Kidney epithelial cell (primary cell): ENCODE measurements around the gene MRPL43. TPM values are rescaled to one million over a fixed set of nuclear protein-coding genes. Genes with fewer than 3 reads are reported as not detected.

Experiments used
- DNase-seq: peaks from one replicate; pipeline ENCODE4 v3.0.0-alpha.2; 2010; ENCODE audit warnings: low read depth
- H3K27me3 ChIP-seq: 2 replicates; pipeline ENCODE4 v1.6.0; 2011; ENCODE audit warnings: low read length; ENCODE audit not compliant: control insufficient read depth, insufficient read depth
- H3K36me3 ChIP-seq: 2 replicates; pipeline ENCODE4 v1.5.1; 2011; ENCODE audit warnings: low read length; ENCODE audit not compliant: control insufficient read depth, insufficient read depth
- H3K4me3 ChIP-seq: 2 replicates; pipeline ENCODE4 v1.5.1; 2011; ENCODE audit warnings: low read depth, mild to moderate bottlenecking, control low read depth, low read length
- CTCF ChIP-seq: IDR thresholded peaks from 2 replicates; pipeline ENCODE4 v1.5.1; 2011; ENCODE audit warnings: mild to moderate bottlenecking, moderate library complexity, low read length, control low read depth, inconsistent platforms; ENCODE audit not compliant: insufficient read depth, poor library complexity, severe bottlenecking
- total RNA-seq: library from RNA; depleted of rRNA; stranded (reverse); fragments of >200 nt; gene quantifications from 2 replicates; pipeline ENCODE4 v1.2.3, GENCODE V29; 2015

MRPL43 gene
- total RNA-seq, 1 donor from 2014 or later = 92.3 TPM

- H3K4me3 ChIP-seq = peak overlapping the region; percentile 90
- DNase-seq = no peak
- H3K36me3 ChIP-seq = peaks cover 2% of the 10 kb centered on the region
- TF ChIP-seq CTCF = no peak
- no peaks in the 10 kb centered on the region for H3K27me3 ChIP-seq
Measured at GRCh38 chr10:100998183-100998990, 11.1 kb upstream of the MRPL43 start.

GRCh38 chr10:100997360-100998182 lies 10.3 kb upstream of the MRPL43 start:
- DNase-seq = no peak
- H3K36me3 ChIP-seq = no peaks in the 10 kb centered on the region
- no peaks in the 10 kb centered on the region for H3K27me3 ChIP-seq
- peak; percentile 95 for TF ChIP-seq CTCF
- peak overlapping the region; percentile 90 for H3K4me3 ChIP-seq

- peak overlapping the region; percentile 90 for H3K4me3 ChIP-seq
- no peaks in the 10 kb centered on the region for H3K36me3 ChIP-seq
- no peaks in the 10 kb centered on the region for H3K27me3 ChIP-seq
- DNase-seq = no peak
- no peak for TF ChIP-seq CTCF
Measured at GRCh38 chr10:100996678-100997359, 9.5 kb upstream of the MRPL43 start.

GRCh38 chr10:100995181-100995580 lies 7.9 kb upstream of the MRPL43 start:
- H3K27me3 ChIP-seq = no peaks in the 10 kb centered on the region
- no peak for TF ChIP-seq CTCF
- no peak for DNase-seq
- H3K4me3 ChIP-seq = no peak overlapping the region
- H3K36me3 ChIP-seq = no peaks in the 10 kb centered on the region

- TF ChIP-seq CTCF = peak; percentile 64
- DNase-seq = no peak
- peaks cover 2% of the 10 kb centered on the region for H3K36me3 ChIP-seq
Measured at GRCh38 chr10:100993986-100994708, 6.8 kb upstream of the MRPL43 start.

More at GRCh38 chr10:100993986-100994708, 6.8 kb upstream of the MRPL43 start:
- Histone ChIP-seq H3K27me3 (no peaks in the 10 kb centered on the region), H3K4me3 (no peak overlapping the region)
